ENCODE results near the gene BRAF.
"Not testable (repeated sequence)": the region's sequence is repeated elsewhere in the genome, so short reads cannot be mapped to it uniquely, and the experiment has no call there.

BRAF gene

GRCh38 chr7:140678081-140678815 is 246.5 kb downstream of the BRAF start:
- no peak for DNase-seq (ENCODE audit: low read depth)

GRCh38 chr7:140677496-140677895 is 247.2 kb downstream of the BRAF start:
- DNase-seq (ENCODE audit: low read depth) = no peak

- not testable (repeated sequence) for DNase-seq (ENCODE audit: low read depth)
Measured at GRCh38 chr7:140676956-140677355, 247.8 kb downstream of the BRAF start.

DNA sequence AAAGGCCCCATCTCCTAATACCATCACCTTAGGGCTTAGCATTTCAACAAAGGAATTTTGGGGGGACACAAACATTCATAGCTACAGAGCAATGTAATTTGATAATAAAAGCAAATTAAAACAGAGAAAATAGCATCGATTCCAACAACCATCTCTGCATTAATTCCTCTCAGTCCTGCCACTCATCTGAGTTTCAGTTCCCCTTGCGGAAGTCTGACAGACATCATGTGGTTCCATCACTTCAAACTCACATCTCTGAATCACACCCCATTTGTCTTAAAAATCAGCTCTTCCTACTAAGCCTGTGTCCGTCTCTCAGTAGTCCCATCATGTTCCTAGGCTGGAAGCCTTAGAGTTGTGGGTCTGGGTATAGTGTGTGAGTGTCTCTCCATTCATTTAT is 248.4 kb downstream of the BRAF start:
- DNase-seq (ENCODE audit: low read depth) = no peak

DNA sequence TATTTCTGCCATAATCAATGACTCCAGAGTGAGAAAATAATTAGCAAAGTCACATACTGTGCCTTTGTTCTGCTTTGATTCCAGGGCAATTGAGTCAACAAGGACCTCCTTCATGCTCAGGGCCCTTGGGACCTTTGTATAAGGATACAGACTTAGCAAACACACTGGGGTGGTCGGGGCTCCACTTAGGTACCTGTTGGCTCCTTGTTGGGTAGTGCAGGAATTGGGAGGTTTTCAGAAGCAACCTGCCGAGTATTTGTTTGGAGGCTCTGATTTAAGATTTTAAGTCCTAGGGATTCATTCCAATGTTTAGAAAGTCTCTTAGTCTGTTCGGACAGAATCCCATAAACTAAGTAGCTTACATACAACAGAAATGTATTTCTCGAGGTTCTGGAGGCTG is 249.0 kb downstream of the BRAF start:
- no peak for DNase-seq (ENCODE audit: low read depth)

- DNase-seq (ENCODE audit: low read depth) = no peak
Measured at GRCh38 chr7:140674899-140675701, 249.6 kb downstream of the BRAF start.

DNA sequence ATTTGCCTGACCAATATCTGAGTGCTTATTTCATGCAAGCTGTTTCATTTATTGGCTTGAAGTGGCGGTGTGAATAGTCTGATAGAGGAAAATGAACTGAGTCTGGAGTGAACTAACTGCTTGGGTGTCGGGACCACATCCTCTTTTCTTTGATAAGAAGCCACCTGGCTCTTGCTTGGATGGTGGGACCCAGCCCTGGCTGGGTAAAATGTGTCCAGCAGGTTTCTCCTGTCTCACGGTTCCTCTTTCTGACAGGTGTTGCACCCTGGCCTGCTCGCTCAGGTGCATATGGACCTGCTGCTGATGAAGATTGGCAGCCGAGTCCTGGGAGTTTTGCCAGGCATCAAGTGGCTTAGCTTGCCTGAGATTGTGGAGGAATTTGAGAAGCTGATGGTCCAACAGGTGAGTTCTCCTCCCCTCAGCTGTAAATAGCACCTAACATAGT is 250.4 kb downstream of the BRAF start:
- DNase-seq (ENCODE audit: low read depth) = no peak

- no peak for DNase-seq (ENCODE audit: low read depth)
Measured at GRCh38 chr7:140673774-140674155, 251.0 kb downstream of the BRAF start.

DNA sequence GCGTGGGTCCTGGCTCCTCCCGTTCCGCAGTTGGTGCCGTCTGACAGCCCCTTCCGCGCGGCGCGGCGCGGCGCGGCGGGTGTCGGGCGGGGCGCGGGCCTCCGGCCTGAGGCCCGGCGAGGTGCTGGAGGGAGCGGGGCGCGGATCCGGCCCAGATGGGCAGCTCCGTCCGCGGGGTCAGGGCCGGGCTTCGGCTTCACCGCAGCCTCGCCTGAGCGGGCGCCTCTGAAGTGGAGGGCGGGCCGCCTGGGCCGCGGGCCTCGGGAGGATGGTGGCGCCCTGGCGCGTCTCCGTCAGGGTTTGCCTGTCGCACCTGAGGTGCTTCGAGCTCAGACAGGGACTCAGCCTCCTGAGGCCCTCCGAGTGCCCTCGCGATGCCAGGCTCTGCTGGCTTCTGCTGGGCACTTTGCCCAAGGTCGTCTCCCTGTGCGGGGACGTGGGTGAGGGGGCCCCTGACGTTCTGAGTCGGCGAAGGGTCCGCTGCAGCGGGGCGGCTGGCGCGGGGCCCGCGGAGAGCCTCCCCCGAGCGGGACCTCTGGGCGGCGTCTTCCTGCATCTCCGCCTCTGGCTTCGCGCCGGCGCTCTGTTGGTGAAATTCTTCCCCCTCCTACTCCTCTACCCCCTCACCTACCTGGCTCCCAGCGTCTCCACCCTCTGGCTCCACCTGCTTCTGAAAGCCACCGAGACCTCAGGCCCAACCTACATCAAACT is 251.5 kb downstream of the BRAF start:
- peak; percentile 52 for DNase-seq (ENCODE audit: low read depth)

DNA sequence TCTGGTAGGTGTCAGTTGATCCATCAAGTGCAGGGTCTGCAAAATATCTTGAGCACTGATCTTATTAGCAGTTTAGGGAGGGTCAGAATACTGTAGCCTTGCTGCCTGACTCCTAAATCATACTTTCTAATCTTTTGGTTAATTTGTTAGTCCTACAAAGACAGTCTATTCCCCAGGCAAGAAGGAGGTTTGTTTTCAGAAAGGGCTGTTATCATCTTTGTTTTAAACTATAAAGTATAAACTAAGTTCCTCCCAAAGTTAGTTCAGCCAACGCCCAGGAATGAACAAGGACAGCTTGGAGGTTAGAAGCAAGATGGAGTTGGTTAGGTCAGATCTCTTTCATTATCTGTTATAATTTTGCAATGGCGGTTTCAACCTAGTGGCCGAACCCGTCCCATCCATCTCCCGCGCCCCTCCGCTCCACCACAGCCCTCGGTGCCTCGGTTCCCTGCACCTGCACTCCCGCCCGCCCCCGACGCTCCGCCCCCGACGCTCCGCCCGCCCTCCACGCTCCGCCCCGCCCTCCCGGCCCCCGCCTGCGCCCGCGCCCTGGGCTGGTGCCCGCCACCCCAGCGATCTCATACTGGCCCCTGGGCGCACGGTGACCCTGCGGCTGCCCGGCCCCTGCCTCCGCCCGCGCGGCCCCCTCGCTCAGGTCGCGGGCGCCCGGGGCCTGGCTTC is 252.2 kb downstream of the BRAF start, which contains the start of gene ADCK2:
TSS of gene ADCK2 (plus strand) at position 564 of the 681 bp plus-strand sequence. CDS start 386 bp downstream, outside the sequence.
- peak; percentile 54 for DNase-seq (ENCODE audit: low read depth)

DNA sequence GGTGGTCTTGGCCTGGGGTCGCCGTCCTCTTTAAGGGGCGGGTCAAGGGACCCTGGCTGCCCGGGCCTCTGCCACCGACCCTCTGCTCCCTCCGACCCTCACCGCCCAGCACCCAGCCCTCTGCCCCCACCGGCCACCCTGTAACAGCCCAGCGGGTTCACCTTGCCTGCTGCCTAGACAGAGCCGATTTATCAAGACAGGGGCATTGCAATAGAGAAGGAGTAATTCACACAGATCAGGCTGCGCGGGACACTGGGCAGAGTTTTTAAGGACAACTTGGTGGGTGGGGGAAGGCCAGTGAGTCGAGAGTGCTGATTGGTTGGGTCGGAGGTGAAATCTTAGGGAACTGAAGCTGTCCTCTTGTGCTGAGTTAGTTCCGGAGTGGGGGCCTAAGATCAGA is 252.8 kb downstream of the BRAF start:
- DNase-seq (ENCODE audit: low read depth) = no peak

GRCh38 chr7:140670343-140670935 is 254.3 kb downstream of the BRAF start:
- no peak for DNase-seq (ENCODE audit: low read depth)

GRCh38 chr7:140669862-140670261 is 254.9 kb downstream of the BRAF start:
- not testable (repeated sequence) for DNase-seq (ENCODE audit: low read depth)

DNA sequence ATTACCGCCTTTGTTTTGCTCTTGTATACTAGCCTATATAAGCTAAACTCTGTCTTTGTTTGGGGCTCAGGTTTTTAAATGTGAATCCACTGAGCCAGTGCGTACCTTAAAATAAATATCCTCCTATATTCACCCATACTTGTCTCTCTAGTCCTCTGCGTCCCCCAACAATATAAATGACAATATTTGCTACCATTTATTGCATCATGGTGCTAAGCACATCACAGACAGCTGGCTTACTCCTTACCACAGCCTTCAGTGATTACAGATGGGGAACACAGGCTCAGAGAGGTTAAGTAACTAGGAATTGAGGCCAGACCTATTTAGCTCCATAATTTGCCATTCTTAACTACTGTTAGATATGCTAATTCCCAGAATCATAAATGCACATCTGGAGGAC is 255.4 kb downstream of the BRAF start:
- DNase-seq (ENCODE audit: low read depth) = no peak

Measured in activated T-cell treated with anti-CD3 and anti-CD28 coated beads for 24 hours (primary cell).